Renal pelvis (tissue), 4 donors: ENCODE results near the gene WDR49. TPM values are rescaled to one million over a fixed set of nuclear protein-coding genes. Genes with fewer than 3 reads are reported as not detected.

Source experiments
- DNase-seq: peaks from one replicate; pipeline ENCODE4 v3.0.0-alpha.2; 2013
- polyA plus RNA-seq, 3 donors: library from polyadenylated mRNA; unstranded; fragments of 120-200 nt; gene quantifications; one replicate each; pipeline ENCODE4 v1.2.1, GENCODE V29; 2013; ENCODE audit not compliant: insufficient read length in 3 of 3

The WDR49 gene
- polyA plus RNA-seq, 3 donors = 1.3 to 3.6 (median 2.2) TPM

- no peak for DNase-seq
Measured at GRCh38 chr3:167489571-167489970, 164.2 kb downstream of the WDR49 start.

- no peak for DNase-seq
Measured at GRCh38 chr3:167487556-167487955, 166.2 kb downstream of the WDR49 start.

- no peak for DNase-seq
Measured at GRCh38 chr3:167484551-167484950, 169.2 kb downstream of the WDR49 start.

DNA sequence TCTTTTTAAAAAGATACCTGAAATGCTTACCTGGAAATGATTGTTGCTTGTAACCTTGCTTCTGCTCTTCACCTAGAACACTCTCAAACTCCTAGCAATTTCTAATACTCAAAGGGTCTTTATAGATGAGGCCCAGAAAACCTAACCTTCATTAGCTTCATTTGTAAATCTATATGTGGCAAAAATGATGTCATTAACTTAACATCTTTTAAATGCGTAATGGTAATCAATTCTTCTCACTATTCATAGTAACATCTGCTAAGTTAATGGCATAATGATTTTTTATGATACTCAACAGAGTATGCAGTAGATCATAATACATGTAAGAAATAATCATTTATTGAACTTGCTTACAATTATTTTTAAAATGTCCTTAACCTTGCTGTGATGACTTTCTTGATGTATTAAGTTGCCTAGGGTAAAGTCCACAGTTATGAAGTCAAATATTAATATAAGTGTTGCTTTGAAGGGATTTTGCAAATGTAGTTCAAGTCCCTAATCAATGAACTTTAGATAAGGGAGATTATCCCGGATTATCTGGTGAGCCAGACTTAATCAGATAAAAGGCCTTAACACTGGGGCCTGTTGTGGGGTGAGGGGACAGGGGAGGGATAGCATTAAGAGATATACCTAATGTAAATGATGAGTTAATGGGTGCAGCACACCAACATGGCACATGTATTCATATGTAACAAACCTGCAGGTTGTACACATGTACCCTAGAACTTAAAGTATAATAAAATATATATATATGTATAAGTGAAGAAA is 169.8 kb downstream of the WDR49 start:
- no peak for DNase-seq

DNA sequence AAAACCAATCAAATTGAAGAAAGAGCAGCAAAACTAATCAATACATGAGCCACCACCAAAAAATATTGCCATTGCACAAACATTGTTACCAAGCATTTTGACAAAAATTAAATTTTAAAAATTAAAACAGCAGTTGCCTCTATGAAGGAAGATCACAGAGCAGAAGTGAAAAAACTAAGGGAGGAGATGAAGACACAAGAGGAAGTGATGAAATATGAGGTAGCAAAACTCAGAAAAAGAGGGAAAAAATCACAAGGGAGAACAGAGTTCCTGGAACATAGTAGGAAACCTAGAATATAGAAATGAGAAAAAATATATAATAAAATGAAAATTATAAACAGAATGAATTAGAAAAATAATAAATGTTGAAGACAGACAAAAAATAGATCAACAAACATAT is 172.6 kb downstream of the WDR49 start:
- no peak for DNase-seq

DNA sequence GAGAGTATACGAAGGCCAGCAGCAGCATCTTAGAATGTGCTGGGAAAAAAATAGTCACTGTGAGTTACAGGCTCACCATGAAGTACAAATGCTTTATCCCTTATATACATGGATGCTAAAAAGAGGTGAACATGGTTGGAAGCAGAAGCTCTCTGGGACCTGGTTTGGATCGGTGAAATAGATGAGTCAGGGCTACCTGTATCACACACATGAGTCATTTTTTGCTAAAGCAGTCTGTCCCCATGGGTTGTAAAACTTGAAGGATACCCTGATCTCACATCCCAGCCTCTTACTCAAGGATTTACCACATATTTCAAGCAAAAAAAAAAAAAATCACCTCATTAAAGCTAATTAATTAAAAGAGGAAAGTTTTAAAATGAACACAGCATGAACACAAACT is 173.0 kb downstream of the WDR49 start:
- no peak for DNase-seq

DNA sequence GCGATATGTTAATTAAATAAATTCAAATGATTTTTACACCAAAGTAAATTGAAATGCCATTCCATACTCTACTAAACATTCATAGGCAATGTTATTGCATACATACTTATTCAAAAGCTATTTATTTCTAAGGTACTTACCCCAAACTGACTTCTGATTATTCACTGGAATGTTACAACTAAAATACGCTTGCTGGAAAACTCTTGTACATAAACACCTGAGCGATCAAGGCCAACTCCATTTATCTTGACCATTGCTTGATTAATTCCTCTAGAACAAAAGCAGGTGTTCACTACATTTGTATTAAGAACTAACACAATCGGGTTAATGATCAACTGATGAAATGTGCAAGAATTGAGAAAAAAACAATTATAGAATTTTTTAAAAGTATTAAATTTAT is 179.9 kb downstream of the WDR49 start, which contains the start of gene SERPINI2:
SERPINI2 (minus strand) TSS at position 180 of the 400 bp plus-strand sequence. CDS start 2,208 bp downstream, outside the sequence.
- DNase-seq = no peak

DNA sequence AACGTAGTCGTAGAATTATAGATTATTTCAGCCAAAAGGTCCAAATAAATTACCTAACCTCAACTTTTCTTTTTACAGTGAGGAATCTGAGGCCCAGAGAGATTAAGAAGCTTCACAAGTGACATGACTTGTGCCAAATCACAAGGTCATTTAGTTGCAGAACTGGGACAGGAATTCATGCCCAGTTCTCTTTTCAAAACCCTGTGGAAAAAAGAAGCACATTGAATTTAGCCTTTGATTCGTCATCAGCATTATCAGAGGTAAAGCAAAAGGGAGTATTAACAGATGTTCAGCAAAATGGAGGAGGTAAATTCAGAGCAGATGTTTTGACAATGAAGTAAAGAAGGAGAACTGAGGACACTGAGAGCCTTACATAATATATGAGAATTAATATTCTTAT is 184.4 kb downstream of the WDR49 start:
- no peak for DNase-seq

DNA sequence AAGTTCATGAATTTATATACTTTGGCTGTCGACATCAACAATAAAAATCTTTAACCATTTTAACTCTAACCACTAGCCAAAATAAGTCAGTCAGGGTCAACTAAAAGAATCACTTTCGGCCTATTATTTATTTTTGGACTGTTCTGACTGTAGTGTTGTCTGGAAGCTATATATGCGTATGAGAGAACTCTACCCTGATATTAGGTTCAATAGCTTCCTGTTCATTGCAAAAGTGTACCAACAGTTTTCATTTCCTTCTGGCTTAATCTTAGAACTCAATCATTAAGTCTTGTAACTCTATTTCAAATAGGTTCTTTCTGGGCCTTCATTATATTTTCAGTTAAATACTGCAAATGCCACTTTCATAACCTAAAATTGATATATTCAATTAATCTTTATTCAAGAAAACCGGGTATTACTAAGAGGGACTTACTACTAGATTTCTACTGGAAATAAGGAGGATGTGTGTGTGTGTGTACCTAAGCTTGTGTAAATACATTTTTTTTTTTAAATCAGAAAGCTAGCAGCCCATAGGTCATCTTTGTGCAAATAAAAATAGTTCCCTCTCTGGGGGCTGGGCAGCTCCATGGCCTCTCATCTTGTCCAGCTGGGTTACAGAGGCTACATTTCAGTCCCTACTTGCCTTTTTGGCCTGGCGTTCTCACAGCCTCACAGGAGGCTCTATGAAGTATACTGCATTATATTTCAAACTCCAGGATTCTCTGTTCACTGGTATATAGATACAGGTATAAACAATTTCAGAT is 185.7 kb downstream of the WDR49 start:
- DNase-seq = no peak

- DNase-seq = no peak
Measured at GRCh38 chr3:167466966-167467365, 186.8 kb downstream of the WDR49 start.

DNA sequence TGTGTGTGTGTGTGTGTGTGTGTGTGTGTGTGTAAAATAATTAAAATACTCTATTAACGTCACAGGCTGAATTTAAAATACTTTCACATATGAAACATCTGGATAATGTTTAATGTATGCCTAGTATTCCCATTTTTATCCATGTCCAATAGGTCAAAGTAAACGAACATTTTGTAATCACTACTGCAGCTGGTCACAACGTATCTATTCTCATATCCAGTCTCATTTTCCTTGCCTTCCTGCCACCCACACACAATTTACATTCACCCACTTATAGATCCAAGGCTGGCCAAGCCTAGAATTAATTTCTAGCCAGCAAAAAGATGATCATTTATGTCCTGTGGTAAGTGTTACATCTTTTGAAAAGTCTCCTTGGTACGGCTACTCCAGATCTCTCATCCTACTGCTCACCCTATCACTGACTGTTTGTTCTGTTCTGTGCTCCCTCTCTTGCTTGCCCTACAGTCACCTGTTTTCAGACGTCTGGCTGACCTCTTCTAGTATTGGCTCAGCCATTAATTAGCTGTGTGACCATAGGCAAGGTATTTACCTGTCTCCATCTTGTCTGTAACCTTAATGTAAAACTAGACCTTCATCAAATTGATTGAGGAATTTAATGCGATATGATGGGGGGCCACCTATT is 197.5 kb downstream of the WDR49 start:
- no peak for DNase-seq

GRCh38 chr3:167453815-167454214 is 199.9 kb downstream of the WDR49 start:
- no peak for DNase-seq

GRCh38 chr3:167451282-167451681 is 202.5 kb downstream of the WDR49 start:
- DNase-seq = no peak

DNA sequence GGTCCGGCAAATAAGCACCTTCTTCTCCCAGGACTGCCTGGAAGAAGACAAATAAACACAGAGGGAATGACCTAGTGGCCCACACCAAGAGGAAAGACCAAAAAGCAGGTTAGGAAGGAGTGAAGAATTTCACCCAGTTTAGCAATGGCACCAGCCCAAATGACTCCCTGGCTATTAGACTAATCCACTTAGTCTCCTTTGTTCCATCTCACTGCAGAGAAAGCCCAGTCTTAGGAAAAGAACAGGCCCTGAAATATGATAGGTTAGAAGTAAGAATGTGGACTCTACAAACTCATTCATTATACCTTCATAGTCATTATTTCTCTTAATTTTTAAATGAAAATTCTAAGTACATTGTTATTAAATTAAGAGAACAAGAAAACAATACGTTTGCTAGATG is 203.1 kb downstream of the WDR49 start:
- no peak for DNase-seq

GRCh38 chr3:167450195-167450594 is 203.5 kb downstream of the WDR49 start:
- no peak for DNase-seq

DNA sequence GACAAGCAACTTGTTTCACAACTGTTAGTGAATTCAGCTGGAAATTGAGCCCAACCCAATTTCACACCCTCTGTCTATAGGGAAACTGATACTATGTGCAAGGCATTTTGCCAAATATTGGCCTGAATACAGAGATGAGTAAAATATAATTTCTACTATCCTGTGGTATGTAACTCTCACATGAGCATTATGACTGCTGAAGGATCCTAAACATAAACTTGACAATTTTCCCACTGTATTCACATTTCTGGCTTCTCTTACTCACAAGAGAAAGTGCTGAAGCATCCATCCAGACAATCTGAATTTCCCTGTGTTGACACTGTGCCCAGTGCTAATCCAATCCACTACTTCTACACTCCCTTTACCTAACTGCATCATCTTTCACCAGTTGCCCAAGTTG is 208.3 kb downstream of the WDR49 start:
- DNase-seq = no peak

DNA sequence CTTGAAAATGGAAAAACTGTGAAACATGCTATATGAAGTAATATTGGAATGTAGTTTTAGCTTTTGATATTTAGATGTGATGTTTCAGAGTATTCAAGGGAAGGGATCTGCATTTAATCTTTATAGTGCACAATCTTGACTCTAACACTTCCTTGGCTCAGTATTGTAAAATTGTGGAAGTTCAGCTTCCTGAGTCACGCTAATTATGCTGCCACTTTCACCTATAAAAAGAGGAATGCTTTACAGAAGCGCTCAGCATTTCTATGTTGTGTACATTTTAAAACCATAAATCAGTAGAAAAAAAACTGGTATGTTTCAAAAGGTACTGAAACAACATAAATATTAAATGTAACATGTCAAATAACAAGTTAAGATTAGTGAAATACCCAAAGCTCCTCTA is 212.5 kb downstream of the WDR49 start:
- DNase-seq = no peak

DNA sequence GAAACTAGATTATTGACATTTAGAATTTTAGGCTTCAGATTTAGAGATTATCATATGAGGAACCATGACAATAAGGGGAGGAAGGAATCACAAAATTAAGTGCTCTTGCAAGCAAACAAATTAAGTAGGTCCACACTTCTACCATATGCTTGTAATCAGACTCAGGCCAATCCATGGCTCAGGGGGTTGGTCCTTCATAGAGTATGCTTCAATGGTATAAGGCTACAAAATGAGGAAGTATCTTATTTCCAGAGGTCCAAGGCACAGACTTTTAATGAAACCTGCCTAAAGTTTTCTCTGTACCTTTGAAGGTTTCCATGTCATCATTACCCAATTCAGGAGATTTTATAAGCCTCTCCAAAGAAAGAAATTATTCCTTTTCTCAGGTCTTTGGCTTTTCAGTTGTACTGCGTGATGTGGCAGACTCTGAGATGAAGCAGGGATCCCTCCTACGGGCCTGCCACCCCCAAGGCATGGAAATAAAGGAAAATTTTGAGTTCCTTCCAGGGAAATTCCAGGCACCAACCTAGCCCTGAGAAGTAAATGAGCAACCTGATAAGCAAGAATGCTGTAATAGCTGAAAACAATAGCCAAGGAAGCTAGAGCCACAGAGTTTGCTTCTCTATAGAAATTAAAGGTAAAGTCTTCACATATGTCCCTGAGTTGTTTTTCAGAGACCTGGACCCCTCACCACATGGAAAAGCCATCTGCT is 216.2 kb downstream of the WDR49 start:
- no peak for DNase-seq
